DMS53 (cell line): ENCODE measurements around the gene FBXL5.
A peak's percentile ranks its signal among the peaks of the same experiment; 100 is the strongest.

Experiments
- DNase-seq: peaks from one replicate; lab custom pipeline; 2025; lab: John Stamatoyannopoulos, UW

Gene FBXL5

GRCh38 chr4:15655223-15656037 lies at the start of gene FBXL5:
TSS of gene FBXL5 (minus strand) at chr4:15655357. CDS start at chr4:15655287, 70 bp downstream.
- peak; percentile 97 for DNase-seq

- DNase-seq = no peak
Observed at GRCh38 chr4:15704129-15704528, 49.0 kb upstream of the FBXL5 start.

GRCh38 chr4:15703439-15703838 lies 48.3 kb upstream of the FBXL5 start:
- DNase-seq = no peak

- DNase-seq = no peak
Observed at GRCh38 chr4:15702941-15703403, 47.8 kb upstream of the FBXL5 start, which contains the start of gene BST1. TSS of gene BST1 (plus strand) at chr4:15703065. CDS start at chr4:15703145, 80 bp downstream.

- DNase-seq = no peak
Observed at GRCh38 chr4:15696866-15697265, 41.7 kb upstream of the FBXL5 start.

GRCh38 chr4:15695729-15696128 lies 40.6 kb upstream of the FBXL5 start:
- DNase-seq = no peak

GRCh38 chr4:15695240-15695699 lies 40.1 kb upstream of the FBXL5 start:
- DNase-seq = peak; percentile 89

GRCh38 chr4:15694431-15694830 lies 39.3 kb upstream of the FBXL5 start:
- peak; percentile 90 for DNase-seq

- DNase-seq = no peak
Observed at GRCh38 chr4:15692602-15693001, 37.4 kb upstream of the FBXL5 start.

GRCh38 chr4:15691346-15692135 lies 36.4 kb upstream of the FBXL5 start:
- DNase-seq = peak; percentile 89

GRCh38 chr4:15690020-15690809 lies 35.1 kb upstream of the FBXL5 start:
- no peak for DNase-seq

GRCh38 chr4:15689540-15689939 lies 34.4 kb upstream of the FBXL5 start:
- DNase-seq = no peak

GRCh38 chr4:15688051-15688450 lies 32.9 kb upstream of the FBXL5 start:
- DNase-seq = no peak

- no peak for DNase-seq
Observed at GRCh38 chr4:15684498-15684897, 29.3 kb upstream of the FBXL5 start.

GRCh38 chr4:15683143-15683495 lies 28.0 kb upstream of the FBXL5 start:
- DNase-seq = no peak

GRCh38 chr4:15682242-15683142 lies 27.3 kb upstream of the FBXL5 start:
- DNase-seq = no peak

- peak; percentile 100 for DNase-seq
Observed at GRCh38 chr4:15681372-15682241, 26.4 kb upstream of the FBXL5 start, which contains the start of gene FAM200B. TSS of gene FAM200B (plus strand) at chr4:15681827. CDS start at chr4:15686978, 5,151 bp downstream.

GRCh38 chr4:15681067-15681371 lies 25.9 kb upstream of the FBXL5 start:
- DNase-seq = no peak

- DNase-seq = peak; percentile 61
Observed at GRCh38 chr4:15677507-15677988, 22.4 kb upstream of the FBXL5 start.

- no peak for DNase-seq
Observed at GRCh38 chr4:15676899-15677298, 21.7 kb upstream of the FBXL5 start.
